Measurements from ENCODE around the gene CDC42.
"Not testable (repeated sequence)": the region's sequence is repeated elsewhere in the genome, so short reads cannot be mapped to it uniquely, and the experiment has no call there.

CDC42 gene

GRCh38 chr1:22012752-22013151 is 39.8 kb upstream of the CDC42 start:
- H2AFZ ChIP-seq (ENCODE audit: low read depth, low read length); H3K27ac ChIP-seq (ENCODE audit: low read length); H3K79me2 ChIP-seq (ENCODE audit: low read length); H3K4me1 ChIP-seq (ENCODE audit: low read length); H3K9ac ChIP-seq (ENCODE audit: low read length); H3K4me3 ChIP-seq (ENCODE audit: low read length); H3K9me3 ChIP-seq (ENCODE audit: insufficient read depth, low read length); H3K4me2 ChIP-seq (ENCODE audit: low read length); H3K36me3 ChIP-seq (replicated peaks; ENCODE audit: low read depth, low read length); H3K27me3 ChIP-seq (ENCODE audit: low read depth, low read length); H4K20me1 ChIP-seq (ENCODE audit: insufficient read depth, low read length): not testable (repeated sequence)

DNA sequence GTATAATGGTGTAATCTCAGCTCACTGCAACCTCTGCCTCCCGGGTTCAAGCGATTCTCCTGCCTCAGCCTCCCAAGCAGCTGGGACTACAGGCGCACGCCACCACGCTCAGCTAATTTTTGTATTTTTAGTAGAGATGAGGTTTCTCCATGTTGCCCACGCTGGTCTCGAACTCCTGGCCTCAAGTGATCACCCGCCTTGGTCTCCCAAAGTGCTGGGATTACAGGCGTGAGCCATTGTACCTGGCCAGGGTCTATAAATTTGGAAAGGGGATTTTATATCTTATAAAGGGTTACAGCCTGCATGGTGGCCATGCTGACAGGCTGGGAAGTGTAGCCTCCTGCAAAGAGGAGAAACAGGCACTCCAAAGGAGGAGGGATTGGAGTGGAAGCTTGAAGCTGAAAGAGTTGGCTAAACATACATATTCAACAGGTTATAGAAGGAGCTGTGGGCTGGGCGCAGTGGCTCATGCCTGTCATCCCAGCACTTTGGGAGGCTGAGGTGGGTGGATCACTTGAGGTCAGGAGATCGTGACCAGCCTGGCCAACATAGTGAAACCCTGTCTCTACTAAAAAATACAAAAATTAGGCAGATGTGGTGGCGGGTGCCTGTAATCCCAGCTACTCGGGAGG is 37.8 kb upstream of the CDC42 start:
- H3K27me3 ChIP-seq (ENCODE audit: low read depth, low read length); H4K20me1 ChIP-seq (ENCODE audit: insufficient read depth, low read length); H3K4me2 ChIP-seq (ENCODE audit: low read length); H3K79me2 ChIP-seq (ENCODE audit: low read length); H3K36me3 ChIP-seq (replicated peaks; ENCODE audit: low read depth, low read length); H3K27ac ChIP-seq (ENCODE audit: low read length); H3K4me3 ChIP-seq (ENCODE audit: low read length); H3K9me3 ChIP-seq (ENCODE audit: insufficient read depth, low read length); H2AFZ ChIP-seq (ENCODE audit: low read depth, low read length); H3K9ac ChIP-seq (ENCODE audit: low read length): not testable (repeated sequence)
- H3K4me1 ChIP-seq (ENCODE audit: low read length), result peaks cover 12% of the 10 kb centered on the region

- Histone ChIP-seq H3K36me3 (replicated peaks; ENCODE audit: low read depth, low read length) (no peaks in the 10 kb centered on the region), H3K4me1 (ENCODE audit: low read length) (peaks cover 14% of the 10 kb centered on the region), H3K4me2 (ENCODE audit: low read length) (peak overlapping the region; percentile 67), H3K79me2 (ENCODE audit: low read length) (no peaks in the 10 kb centered on the region), H3K9ac (ENCODE audit: low read length) (no peak overlapping the region), H3K9me3 (ENCODE audit: insufficient read depth, low read length) (no peaks in the 10 kb centered on the region), H2AFZ (ENCODE audit: low read depth, low read length) (peak overlapping the region; percentile 87), H3K4me3 (ENCODE audit: low read length) (peak overlapping the region; percentile 38), H3K27me3 (ENCODE audit: low read depth, low read length) (no peaks in the 10 kb centered on the region), H3K27ac (ENCODE audit: low read length) (no peak overlapping the region), H4K20me1 (ENCODE audit: insufficient read depth, low read length) (no peaks in the 10 kb centered on the region)
- TF ChIP-seq EZH2phosphoT487 (IDR thresholded peaks at IDR 0.05; ENCODE audit: low read depth), result no peak
- TF ChIP-seq, protein P1, sequence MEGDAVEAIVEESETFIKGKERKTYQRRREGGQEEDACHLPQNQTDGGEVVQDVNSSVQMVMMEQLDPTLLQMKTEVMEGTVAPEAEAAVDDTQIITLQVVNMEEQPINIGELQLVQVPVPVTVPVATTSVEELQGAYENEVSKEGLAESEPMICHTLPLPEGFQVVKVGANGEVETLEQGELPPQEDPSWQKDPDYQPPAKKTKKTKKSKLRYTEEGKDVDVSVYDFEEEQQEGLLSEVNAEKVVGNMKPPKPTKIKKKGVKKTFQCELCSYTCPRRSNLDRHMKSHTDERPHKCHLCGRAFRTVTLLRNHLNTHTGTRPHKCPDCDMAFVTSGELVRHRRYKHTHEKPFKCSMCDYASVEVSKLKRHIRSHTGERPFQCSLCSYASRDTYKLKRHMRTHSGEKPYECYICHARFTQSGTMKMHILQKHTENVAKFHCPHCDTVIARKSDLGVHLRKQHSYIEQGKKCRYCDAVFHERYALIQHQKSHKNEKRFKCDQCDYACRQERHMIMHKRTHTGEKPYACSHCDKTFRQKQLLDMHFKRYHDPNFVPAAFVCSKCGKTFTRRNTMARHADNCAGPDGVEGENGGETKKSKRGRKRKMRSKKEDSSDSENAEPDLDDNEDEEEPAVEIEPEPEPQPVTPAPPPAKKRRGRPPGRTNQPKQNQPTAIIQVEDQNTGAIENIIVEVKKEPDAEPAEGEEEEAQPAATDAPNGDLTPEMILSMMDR (IDR thresholded peaks at IDR 0.05; ENCODE audit: low read depth, low read length), result peak; percentile 49
Observed at GRCh38 chr1:22018583-22019559, 33.6 kb upstream of the CDC42 start.

DNA sequence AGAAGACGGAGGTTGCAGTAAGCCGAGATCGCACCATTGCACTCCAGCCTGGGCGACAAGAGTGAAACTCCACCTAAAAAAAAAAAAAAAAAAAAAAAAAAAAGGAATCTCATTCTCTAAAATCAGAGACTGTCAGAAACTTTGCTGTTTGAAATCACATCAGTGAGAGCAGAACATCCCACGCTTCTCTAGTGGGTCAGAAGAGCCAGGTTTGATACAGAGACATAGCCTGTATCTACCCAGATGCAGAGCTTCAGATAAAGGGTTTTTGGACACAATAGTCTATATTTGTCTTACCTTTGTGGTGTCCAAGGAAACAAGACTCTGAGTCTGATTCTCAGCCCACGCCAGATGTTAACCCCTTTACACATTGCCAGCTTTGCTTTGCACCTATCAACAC is 31.4 kb upstream of the CDC42 start:
- Histone ChIP-seq H4K20me1 (ENCODE audit: insufficient read depth, low read length) (no peaks in the 10 kb centered on the region), H3K27ac (ENCODE audit: low read length) (no peak overlapping the region), H3K4me3 (ENCODE audit: low read length) (no peak overlapping the region), H2AFZ (ENCODE audit: low read depth, low read length) (no peak overlapping the region), H3K36me3 (replicated peaks; ENCODE audit: low read depth, low read length) (no peaks in the 10 kb centered on the region), H3K27me3 (ENCODE audit: low read depth, low read length) (no peaks in the 10 kb centered on the region), H3K4me1 (ENCODE audit: low read length) (peaks cover 20% of the 10 kb centered on the region), H3K4me2 (ENCODE audit: low read length) (no peak overlapping the region), H3K9ac (ENCODE audit: low read length) (no peak overlapping the region), H3K79me2 (ENCODE audit: low read length) (peaks cover 1% of the 10 kb centered on the region; the same call in 1 of the 2 replicates), H3K9me3 (ENCODE audit: insufficient read depth, low read length) (no peaks in the 10 kb centered on the region)
- TF ChIP-seq, protein P1 (IDR thresholded peaks at IDR 0.05; ENCODE audit: low read depth, low read length), result no peak
- no peak for TF ChIP-seq EZH2phosphoT487 (IDR thresholded peaks at IDR 0.05; ENCODE audit: low read depth)

Data from OCI-LY3 (cell line).